ENCODE results near the gene DIDO1.
"Not testable (repeated sequence)": the region's sequence is repeated elsewhere in the genome, so short reads cannot be mapped to it uniquely, and the experiment has no call there.

The DIDO1 gene

GRCh38 chr20:62961310-62961783 is 35.0 kb upstream of the DIDO1 start:
- H3K27ac ChIP-seq, result no peak overlapping the region
- no peak for TF ChIP-seq ZFX (IDR thresholded peaks at IDR 0.05; ENCODE audit: borderline replicate concordance)
- no peak for TF ChIP-seq CTCF (IDR thresholded peaks at IDR 0.05)

GRCh38 chr20:62960446-62961309 is 34.4 kb upstream of the DIDO1 start:
- H3K27ac ChIP-seq, result not testable (repeated sequence)

GRCh38 chr20:62959998-62960436 is 33.7 kb upstream of the DIDO1 start:
- no peak for TF ChIP-seq ZFX (IDR thresholded peaks at IDR 0.05; ENCODE audit: borderline replicate concordance)
- no peak for TF ChIP-seq CTCF (IDR thresholded peaks at IDR 0.05)
- no peak overlapping the region for H3K27ac ChIP-seq

- no peak overlapping the region for H3K27ac ChIP-seq
- no peak for TF ChIP-seq CTCF (IDR thresholded peaks at IDR 0.05)
- no peak for TF ChIP-seq ZFX (IDR thresholded peaks at IDR 0.05; ENCODE audit: borderline replicate concordance)
These were observed 33.0 kb upstream of the DIDO1 start for GRCh38 chr20:62959101-62959971.

- H3K27ac ChIP-seq, result no peak overlapping the region
- TF ChIP-seq CTCF (IDR thresholded peaks at IDR 0.05) (no peak), ZFX (IDR thresholded peaks at IDR 0.05; ENCODE audit: borderline replicate concordance) (no peak)
These were observed 32.2 kb upstream of the DIDO1 start for GRCh38 chr20:62958388-62959100.

GRCh38 chr20:62957136-62958117 is 31.1 kb upstream of the DIDO1 start:
- no peak overlapping the region for H3K27ac ChIP-seq
- TF ChIP-seq ZFX (IDR thresholded peaks at IDR 0.05; ENCODE audit: borderline replicate concordance), result no peak
- no peak for TF ChIP-seq CTCF (IDR thresholded peaks at IDR 0.05)
